SK-N-SH (cell line): ENCODE data around the gene PNPLA5.

Source experiments
- CTCF ChIP-seq: fragments of 200-600 bp; sonication (generic); IDR thresholded peaks from 2 replicates; pipeline ENCODE4 v1.6.1; 2017; ENCODE audit warnings: antibody characterized with exemption, mild to moderate bottlenecking, moderate library complexity
- ELF1 ChIP-seq: IDR thresholded peaks from 2 replicates; pipeline ENCODE4 v1.4.0; 2012
- EP300 ChIP-seq, 2 experiments: IDR thresholded peaks; 2 replicates each; pipeline versions ENCODE4 v1.4.0 to v1.6.1; 2012; ENCODE audit warnings: borderline replicate concordance in 1 of 2, low read depth in 1 of 2, low read length in 1 of 2
- EZH2phosphoT487 ChIP-seq: fragments of 200-600 bp; sonication (generic); IDR thresholded peaks from 2 replicates; pipeline ENCODE4 v1.6.1; 2017; ENCODE audit warnings: low read depth, mixed run types, mild to moderate bottlenecking, antibody characterized with exemption, moderate library complexity, borderline replicate concordance
- JUND ChIP-seq: IDR thresholded peaks from 2 replicates; pipeline ENCODE4 v1.4.0; 2012
- NFIC ChIP-seq: IDR thresholded peaks from 2 replicates; pipeline ENCODE4 v1.4.0; 2012; ENCODE audit warnings: borderline replicate concordance
- POLR2AphosphoS5 ChIP-seq: IDR thresholded peaks from 2 replicates; pipeline ENCODE4 v1.6.1; 2012; ENCODE audit warnings: low read depth, low read length
- REST ChIP-seq: IDR thresholded peaks from 2 replicates; pipeline ENCODE4 v1.6.1; 2012; ENCODE audit warnings: mild to moderate bottlenecking, low read depth, low read length, moderate library complexity
- SMC3 ChIP-seq: IDR thresholded peaks from 2 replicates; pipeline ENCODE4 v1.6.1; 2012; ENCODE audit warnings: low read depth, low read length, improper control_type of control experiment
- TEAD4 ChIP-seq: IDR thresholded peaks from 2 replicates; pipeline ENCODE4 v1.4.0; 2012; ENCODE audit warnings: mild to moderate bottlenecking, borderline replicate concordance; ENCODE audit not compliant: insufficient read depth
- YY1 ChIP-seq: IDR thresholded peaks from 2 replicates; pipeline ENCODE4 v1.4.0; 2012; ENCODE audit warnings: low read depth, mild to moderate bottlenecking

GRCh38 chr22:43860831-43861230 lies 31.0 kb downstream of the PNPLA5 start:
- TF ChIP-seq CTCF (no peak), SMC3 (no peak), EP300 (IDR thresholded peaks at IDR 0.05; ENCODE audit: borderline replicate concordance in 1 of 2, low read depth in 1 of 2, low read length in 1 of 2) (no peak), JUND (no peak), REST (no peak), EZH2phosphoT487 (no peak), TEAD4 (no peak), POLR2AphosphoS5 (no peak), ELF1 (no peak), NFIC (no peak), YY1 (no peak)
